Brain pericyte (primary cell): ENCODE data around the gene HIGD1C.
"Not testable (repeated sequence)": the region's sequence is repeated elsewhere in the genome, so short reads cannot be mapped to it uniquely, and the experiment has no call there.

Experiments used
- DNase-seq: peaks from one replicate; pipeline ENCODE4 v3.0.0-alpha.2; 2012; ENCODE audit warnings: low read depth, low spot score

HIGD1C gene

GRCh38 chr12:50933459-50934124 is 18.8 kb upstream of the HIGD1C start:
- no peak for DNase-seq

DNA sequence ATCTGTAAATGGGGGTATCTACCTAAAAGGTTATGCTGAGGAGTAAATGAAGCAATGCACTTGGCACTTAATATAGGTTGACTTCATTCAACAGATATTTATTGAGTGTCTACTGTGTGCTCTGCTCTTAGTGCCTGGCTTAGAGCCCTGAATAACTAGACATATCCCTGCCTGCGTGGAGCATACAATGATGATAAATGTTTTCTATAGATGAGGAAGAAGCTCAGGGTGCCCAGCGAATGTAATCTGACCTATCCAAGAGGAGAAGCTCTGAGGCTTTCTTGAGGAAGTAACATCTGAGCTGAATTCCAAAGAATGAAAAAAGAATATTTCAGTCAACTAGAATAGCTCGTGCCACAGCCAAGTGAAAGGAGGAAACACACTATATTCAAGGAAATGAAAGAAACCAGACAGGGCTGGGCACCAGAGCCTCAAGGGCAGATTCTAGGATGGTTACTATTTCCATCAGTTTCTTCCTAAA is 17.9 kb upstream of the HIGD1C start:
- DNase-seq: no peak

- no peak for DNase-seq
Measured at GRCh38 chr12:50934981-50935807, 17.1 kb upstream of the HIGD1C start.

GRCh38 chr12:50936821-50937530 is 15.4 kb upstream of the HIGD1C start:
- DNase-seq: no peak

- no peak for DNase-seq
Measured at GRCh38 chr12:50937653-50938052, 14.7 kb upstream of the HIGD1C start.

- DNase-seq: no peak
Measured at GRCh38 chr12:50947933-50948626, 4.3 kb upstream of the HIGD1C start.

- no peak for DNase-seq
Measured at GRCh38 chr12:50948798-50949197, 3.5 kb upstream of the HIGD1C start.

DNA sequence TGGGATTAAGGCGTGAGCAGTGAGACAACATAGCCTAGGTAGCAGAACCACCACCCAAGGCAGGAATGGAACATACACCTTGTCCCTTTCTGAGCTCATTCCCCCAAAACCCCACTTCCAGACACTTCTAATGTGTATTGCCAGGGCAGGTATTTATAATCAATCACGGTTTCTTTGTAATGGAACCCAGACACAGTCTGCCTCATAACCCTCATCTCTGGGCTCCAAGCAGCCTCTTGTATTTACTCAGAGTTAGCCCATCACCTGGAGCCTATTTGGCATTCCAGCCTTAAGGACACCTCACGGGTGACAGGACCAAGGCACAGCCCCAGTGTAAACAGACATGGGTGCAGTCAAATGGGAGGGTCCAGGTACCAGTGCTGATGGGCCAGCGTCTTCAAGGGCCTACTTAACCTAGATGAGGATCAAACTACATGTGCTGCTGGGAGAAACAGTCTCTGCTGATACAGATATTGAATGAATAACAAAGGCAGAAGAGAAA is 2.5 kb upstream of the HIGD1C start:
- DNase-seq: no peak

GRCh38 chr12:50951112-50951511 is 1.2 kb upstream of the HIGD1C start:
- DNase-seq: no peak

GRCh38 chr12:50953047-50953446 is 703 bp downstream of the HIGD1C start:
- DNase-seq: no peak

GRCh38 chr12:50954789-50955188 is 2.4 kb downstream of the HIGD1C start:
- not testable (repeated sequence) for DNase-seq

DNA sequence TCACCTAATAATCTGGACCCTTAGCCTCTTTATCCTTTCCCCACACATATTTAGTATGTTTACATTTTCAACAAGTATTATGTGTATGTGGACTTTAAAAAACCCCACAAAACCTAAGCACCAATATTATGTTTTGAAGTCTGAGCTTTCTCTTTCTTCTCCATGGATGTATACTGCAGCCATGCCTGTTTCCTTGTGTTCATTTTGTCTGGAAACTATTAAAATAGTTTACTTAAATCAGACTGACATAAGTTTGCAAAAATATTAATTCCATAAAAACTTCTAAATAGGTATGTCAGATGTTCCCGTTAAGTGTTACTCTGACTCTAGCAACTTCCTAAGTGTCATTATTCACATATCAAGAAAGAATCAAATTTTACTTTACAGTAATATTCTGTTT is 2.9 kb downstream of the HIGD1C start:
- DNase-seq: no peak

- no peak for DNase-seq
Measured at GRCh38 chr12:50955697-50956096, 3.4 kb downstream of the HIGD1C start.

DNA sequence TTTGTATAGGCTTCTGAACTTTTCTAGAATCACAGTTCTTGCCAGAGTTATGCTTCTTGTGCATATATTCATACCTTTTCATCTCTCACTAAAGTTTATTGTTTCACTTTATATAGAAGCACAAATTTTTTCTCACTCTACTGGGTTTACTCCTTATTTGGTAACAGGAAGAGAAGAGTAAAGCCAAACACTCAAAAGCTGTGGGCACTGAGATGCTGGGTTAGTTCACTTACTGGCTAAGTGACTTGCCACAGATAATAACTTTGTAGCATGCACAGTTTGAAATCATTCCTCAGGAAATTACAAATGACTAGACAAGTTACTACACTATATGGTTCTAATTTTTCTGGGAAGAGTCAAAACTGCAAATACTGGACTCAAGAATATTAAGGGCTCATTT is 7.8 kb downstream of the HIGD1C start:
- no peak for DNase-seq

DNA sequence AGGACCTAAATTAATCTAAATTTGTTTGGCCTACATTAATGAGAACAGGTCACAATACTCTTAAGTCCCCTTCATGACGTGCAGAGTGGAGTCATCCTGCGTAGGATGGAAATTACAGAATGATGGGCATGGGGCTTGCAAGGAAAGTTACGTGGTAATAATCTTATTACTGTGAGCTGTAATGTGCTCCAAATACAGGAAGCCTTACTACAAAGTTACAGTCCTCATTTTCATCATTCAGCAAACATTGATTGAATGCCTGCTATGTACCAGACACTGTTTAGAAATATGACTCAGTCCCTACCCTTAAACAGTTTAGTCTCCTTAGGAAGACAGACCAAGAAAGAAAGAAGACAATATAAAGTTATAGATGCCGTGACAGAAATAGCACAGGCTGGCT is 9.4 kb downstream of the HIGD1C start:
- DNase-seq: no peak

DNA sequence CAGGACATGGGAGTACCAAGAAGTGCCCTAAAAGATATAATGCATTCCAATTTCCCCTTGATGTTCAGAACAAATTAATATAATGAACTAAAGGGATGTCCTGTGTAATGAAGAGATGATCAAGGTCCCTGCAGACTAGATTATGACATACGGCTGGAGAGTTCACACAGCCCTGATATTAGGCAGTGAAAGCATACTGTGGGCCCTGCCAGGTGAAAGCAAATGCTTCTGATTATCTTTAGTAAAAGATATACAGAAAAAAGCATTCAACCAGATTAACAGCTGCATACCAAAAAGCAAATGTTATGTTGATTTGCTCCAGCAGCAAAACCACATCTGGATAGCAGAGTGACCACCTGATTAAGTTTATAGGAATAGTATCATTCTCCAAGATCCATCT is 12.1 kb downstream of the HIGD1C start:
- DNase-seq: no peak

DNA sequence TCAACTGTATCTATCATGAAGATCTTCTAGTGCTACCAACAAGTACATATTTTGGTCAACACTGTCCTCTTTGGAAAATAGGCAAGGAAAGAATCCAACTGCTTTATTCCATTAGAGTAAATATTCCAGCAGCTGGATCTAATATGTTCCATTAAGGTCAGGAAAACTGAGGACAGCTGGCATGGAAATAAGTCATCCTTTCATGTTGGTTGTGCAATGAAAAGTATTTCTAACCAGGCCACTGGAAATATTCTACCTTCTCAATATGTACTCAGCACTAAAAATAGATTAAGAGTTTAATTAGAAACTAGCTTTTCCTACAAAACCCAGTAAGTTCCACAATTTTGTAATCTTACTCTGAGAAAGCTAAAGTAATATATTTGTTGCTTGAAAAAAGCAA is 19.6 kb downstream of the HIGD1C start:
- no peak for DNase-seq

DNA sequence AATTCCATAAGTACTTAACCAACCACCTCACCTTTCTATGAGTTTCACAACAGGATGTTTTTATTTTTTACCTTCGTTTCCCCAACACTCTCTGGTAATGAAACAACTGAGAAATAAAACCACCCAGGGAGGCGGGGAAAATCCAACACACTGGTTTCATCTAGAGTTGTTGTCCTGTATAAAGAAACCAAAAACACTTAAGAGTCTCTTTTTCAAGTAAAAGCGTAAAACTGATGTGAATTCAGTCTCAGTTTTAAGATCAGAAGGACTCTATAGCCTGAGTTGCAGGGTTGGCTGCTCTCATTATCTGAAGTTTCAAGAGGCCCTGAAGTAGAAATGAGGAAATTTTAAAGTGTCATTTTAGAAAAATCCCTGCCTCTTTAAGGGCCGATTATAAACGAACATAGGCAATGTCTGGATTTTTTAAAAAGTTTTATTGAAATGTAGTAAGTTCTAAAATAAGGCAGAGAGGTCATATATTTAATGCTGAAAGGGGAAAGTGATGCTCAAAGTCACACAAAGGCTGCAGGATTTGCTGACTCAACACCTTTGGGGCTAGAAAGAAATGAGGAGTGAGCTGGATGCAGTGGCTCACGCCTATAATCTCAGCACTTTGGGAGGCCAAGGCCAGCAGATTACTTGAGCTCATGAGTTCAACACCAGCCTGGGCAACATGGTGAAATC is 27.2 kb downstream of the HIGD1C start:
- no peak for DNase-seq

GRCh38 chr12:50980545-50980944 is 28.2 kb downstream of the HIGD1C start:
- no peak for DNase-seq

DNA sequence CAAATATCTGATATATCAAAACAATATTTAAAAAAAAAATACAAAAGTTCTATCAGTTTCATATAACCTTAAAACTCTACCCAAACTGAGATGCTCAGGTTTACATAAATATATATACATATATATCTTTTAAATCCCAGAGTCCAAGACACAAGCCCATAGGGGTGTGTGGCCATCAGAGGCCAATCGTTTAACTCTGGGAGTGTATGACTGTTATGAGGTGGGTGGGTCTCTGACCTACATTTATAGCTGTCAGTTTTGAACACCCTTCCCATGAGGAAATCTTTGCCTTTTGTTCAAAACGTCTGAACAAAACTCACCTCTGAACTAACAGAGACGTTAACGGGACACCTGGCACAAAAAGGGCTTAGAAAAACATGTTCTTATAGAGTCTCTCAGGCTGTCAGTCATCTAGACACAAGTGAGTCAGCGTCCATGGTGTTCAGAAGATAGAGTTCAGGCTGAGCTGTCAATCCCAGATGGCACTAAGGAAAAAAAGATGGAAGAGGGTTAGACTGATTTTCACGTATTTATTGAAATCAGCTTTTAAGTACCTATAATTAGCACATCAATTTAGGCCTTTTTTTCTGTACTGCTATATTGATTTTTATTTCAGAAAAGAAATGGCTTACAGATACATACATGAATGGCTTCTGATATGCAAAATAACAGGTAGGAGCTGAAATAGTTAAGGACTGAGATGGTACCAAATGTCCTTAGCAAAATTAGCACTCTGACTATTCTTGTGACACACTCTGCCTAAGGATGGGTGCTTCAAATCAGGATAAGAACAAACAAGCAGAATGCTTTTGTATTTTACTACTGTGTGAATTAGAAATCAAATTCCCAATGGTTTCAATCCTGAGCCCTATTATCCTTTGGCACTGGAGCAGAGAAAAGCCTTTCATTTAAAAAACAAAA is 29.2 kb downstream of the HIGD1C start:
- DNase-seq: no peak
